RCC 7860 (cell line): ENCODE measurements around the gene CCDC88C.

Experiments used
- DNase-seq: peaks from one replicate; pipeline ENCODE4 v3.0.0-alpha.2; 2015; ENCODE audit warnings: low spot score
- FAIRE-seq: peaks from 2 replicates; lab custom pipeline; 2012; peaks lifted over from hg19 to GRCh38; lab: Jason Lieb, UNC

The CCDC88C gene

DNA sequence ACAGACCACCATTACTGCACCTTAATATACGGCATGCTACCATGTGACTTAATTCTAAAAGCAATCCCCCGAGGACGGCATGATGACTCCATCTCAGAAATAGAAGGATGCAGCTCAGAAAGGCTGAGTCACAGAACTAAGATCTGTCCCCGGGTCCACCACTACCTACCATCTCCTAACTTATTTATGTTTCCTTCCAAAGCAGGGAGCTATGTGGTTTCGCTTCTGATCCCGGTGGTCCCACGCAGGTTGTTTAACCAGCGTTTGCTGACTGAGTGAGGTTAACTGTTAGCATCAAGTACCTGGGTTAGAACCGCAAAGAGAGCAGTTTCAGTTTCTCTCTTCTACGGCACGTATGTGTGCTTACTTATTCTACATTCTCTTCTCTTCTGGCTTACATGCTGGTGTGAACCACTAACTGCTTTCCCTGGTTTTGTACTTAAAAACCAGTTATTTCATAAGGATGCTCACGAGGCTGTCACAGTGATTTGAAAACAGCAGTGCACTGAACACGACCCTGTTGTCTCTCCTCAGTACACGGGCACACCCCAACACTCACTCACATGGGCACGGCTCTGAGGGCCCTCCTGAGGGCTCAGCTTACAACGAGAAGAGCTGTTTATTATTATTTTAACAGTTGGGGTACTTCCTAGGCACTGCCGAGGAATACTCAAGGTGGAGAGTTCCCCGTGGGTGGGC is 66.7 kb downstream of the CCDC88C start:
- DNase-seq (no peak), FAIRE-seq (no peak)

DNA sequence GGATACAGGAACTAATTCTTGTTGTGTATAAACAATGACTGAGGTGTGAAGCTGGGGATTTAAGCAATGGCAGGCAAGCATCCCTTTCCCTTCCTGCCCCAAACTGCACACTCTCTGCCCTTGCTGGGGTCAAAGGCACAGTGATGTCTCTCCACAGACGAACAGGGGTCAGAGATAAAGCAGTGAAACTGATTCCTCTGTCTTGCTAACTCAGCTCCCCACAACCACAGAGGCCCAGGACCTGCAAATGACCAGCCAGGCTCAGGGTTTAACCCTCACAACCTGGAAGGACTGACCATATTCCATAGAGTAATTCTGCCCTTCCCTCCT is 67.2 kb downstream of the CCDC88C start:
- FAIRE-seq (no peak), DNase-seq (no peak)

DNA sequence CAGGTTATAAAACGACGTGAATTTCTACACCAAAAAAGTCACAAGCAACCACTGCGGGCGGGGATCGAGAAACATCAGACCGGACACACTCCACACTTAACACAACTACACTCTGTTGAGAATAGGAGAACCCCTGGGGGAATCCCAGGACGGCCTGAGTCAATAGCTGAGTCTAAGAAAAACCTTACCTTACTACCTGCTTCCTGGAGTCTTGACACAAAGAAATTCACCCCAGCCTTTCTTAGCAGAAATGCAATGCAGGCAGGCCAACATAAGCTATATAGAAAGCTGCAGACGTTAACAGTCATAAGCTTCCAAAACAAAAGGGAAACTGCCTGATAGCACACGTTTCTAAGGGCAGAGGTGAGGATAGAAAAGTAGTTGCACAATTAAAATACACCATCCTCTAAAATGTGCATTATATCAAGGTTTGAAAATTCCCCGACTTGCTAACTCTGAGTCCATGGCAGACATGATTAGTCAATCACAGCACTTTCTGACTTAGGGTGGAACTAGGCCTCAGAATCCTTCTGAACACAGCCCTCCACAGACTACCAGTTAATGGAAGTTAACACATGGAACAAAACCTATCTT is 68.0 kb downstream of the CCDC88C start:
- DNase-seq (no peak), FAIRE-seq (no peak)

DNA sequence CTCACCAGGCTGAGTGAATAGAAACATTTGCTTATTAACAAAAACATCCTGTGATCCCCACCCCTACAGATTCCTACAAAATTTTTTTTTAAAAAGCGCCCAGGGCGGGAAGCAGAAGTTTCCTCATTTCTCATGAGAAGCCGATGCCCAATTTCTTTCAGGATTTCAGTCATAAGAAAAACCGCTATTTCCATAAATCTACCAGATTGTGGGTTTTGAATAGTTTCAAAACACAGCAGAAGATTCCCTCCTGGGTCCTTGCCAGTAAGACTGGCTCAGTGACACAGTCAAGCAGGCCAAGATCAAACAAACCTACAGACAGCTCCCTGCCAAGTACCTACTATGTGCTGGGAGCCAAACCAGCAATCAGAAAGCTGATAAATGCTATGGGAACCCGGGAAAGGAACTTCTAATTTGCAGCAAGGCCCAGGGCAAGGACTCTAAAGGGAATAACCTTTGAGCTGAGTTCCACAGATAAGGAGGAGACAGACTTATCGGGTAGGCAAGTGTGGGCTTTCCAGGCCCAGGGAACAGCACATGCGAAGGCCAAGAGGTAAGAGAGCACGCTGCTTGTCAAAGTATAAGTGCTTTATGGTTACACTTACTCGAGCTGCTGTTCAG is 68.7 kb downstream of the CCDC88C start:
- DNase-seq = no peak
- no peak for FAIRE-seq

DNA sequence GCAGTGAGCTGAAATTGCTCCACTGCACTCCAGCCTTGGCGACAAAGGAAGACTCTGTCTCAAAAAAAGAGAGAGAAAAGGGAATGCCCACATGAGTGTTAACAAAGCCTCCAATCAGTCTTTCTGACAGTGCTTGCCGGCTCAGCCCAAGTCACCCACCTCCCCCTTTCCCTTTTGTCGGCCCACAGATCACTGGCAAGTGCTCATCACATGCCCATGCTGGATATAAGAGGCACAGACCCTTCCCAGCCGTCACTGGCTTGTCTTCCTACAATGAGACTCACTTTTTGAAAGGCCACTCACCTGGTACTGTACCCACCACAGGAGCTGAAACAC is 70.8 kb downstream of the CCDC88C start:
- DNase-seq (no peak), FAIRE-seq (no peak)

DNA sequence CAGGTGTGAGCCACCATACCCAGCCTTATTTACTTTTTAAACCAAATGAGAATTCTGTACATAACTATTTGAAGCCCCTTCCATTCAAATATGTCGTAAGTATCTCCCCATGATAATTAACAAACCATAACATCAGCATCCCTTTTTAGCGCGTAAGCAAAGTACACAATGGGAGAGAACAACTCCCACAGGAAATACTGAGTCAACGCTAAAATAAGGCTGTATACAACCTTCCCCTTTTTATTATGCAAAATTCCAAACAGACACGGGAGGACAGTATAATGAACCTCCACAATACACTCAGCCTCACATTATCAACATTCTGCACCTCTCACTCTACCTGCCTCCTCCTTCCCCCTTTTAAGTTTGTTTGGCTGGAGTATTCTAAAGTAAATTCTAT is 73.5 kb downstream of the CCDC88C start:
- no peak for FAIRE-seq
- no peak for DNase-seq

DNA sequence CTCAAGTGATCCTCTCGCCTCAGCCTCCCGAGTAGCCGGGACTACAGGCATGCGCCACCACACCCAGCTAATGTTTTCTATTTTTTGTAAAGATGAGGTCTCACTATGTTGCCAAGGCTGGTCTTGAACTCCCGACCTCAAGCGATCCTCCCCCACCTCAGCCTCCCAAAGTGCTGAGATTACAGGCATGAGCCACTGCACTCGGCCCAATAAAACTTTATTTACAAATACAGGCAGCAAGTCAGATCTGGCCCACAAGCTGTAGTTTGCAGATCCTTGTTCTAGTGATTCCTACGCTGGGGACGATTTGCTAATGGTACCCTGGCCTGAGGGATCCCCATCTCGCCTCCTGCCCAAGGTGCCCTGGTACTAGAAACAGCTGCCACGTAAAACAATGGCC is 74.6 kb downstream of the CCDC88C start:
- no peak for FAIRE-seq
- no peak for DNase-seq

DNA sequence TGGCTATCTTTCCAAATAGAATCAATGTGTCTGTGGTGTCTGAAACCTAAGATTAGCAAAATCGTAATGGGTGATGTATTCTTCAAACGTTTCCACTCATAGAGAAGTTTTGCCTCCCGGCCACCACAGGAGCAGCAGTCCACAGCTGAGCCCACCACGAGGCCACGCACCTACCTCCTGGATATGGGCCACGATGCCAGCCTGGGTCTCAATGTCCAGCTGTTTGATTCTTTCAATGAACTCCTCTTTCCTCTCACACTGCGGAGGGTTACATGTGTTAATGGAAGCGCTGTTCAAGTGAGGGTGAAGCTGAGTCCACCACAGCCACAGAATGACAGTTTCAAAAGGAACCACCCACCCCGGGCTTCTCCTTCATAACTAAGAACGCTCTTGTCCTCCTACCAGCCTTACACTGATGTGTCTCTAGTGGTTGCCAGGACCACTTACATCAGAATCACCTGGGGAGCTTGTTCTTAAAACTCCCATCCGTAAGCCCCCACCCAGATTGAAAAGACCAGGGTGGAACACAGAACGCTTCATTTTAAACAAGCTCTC is 75.3 kb downstream of the CCDC88C start:
- FAIRE-seq (no peak), DNase-seq (no peak)

DNA sequence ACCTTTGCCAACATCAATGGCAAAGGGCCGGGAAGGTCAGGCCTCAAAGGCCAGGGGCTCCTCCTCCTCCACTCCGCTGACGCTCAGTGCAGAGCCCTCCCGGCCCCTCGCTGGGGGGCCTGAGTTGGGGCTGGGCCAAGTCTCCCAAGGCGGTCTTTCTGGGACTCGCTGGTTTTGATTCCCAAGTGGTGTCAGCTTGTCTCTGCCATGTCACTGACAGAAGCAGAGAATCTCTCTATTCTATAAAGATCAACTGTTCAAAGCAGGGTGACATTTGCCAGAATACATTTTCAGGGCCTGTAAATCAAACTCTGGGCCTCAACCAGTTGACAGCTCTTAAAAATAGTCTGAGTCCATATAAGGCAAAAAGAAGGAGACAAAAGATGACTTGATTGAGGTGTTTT is 75.9 kb downstream of the CCDC88C start:
- DNase-seq (no peak), FAIRE-seq (no peak)

DNA sequence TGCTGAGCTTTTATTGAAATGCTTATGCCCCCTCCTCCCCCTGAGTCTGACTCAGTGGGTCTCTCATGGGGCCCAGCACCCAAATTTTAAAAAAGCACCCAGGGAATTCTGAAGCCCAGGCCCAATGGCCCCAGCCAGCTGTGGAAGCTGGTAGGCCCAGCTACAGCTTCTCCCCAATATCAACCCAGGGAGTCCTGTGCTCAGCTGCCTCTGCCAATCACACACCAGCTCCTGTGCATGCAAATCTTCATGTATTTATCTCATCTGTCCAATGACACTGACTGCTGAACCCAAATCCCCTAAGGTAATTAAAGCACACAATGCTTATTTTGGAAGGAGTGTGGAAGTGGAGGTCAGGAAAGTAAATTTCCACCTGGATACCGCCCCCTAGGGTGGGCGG is 76.3 kb downstream of the CCDC88C start:
- DNase-seq (no peak), FAIRE-seq (no peak)

DNA sequence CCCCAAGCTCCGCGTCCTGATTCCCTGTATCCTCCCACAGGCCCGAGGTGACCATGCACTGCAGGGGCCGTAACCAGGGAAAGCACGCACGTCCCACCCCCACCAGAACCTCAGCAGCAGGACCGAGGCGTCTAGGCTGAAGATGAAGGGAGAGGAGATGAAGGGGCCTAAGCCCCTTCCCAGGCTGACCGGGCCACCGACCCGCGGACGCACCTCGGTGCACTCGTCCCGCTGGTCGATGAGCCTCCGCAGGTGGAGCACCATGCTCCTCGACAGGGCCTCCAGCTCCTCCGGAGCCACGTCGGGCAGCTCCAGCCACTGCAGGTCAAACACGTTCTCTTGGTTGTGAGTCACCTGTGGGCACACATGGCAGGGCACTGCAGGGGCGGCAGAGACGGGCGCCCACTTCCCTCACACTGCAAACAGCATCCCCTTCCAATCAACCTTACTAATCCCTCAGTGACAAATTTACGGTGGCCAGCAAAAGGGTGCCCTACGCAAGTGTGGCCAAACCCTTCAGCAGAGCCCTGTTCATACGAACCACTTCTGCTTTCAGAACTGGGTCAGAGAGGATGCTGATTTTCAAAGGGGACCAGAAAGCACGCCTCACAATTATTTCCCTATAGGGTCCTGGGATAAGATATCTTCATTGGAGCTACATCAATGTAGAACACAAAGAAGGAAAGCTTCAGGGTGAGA is 77.8 kb downstream of the CCDC88C start:
- FAIRE-seq = no peak

DNA sequence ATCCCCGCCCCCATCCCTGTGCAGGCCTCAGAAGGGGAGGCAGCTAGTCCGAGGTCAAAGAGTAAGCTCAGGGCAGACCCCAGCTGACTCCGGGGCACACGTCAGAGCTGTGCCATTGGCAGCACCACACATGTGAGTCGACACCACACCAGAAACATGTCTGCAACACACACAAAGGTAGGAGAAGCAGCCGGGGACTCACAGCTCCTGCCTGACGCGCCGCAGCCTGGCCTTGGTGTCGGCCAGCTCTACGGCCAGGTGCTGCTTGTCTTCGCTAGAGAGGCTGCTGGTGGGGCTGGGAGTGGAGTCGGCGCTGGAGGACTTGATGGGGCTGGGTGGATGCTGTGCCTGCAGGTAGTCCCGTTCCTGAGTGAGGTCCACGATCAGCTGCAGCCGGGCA is 78.5 kb downstream of the CCDC88C start:
- DNase-seq (no peak), FAIRE-seq (no peak)

More for the DNA sequence above, 77.8 kb downstream of the CCDC88C start:
- no peak for DNase-seq

DNA sequence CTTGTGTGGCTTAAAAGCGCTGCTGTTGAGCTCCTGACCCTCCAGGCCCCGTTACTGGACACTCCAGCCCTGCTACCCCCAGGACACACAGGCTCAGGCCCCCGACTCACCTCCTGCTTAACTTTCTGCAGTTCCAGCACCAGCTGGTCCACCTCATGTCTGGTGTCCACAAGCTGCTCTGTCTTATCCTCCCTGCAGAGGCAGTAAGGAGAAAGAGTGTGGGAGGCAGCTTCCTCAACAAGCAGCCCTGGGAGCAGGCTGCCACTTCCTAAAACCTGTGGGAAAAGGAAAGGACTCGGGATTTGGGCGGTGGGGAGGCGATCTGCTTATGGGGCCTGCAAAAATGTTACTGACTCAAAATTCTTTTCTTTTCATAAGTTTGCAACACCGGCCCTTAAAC is 79.2 kb downstream of the CCDC88C start:
- DNase-seq (no peak), FAIRE-seq (no peak)

DNA sequence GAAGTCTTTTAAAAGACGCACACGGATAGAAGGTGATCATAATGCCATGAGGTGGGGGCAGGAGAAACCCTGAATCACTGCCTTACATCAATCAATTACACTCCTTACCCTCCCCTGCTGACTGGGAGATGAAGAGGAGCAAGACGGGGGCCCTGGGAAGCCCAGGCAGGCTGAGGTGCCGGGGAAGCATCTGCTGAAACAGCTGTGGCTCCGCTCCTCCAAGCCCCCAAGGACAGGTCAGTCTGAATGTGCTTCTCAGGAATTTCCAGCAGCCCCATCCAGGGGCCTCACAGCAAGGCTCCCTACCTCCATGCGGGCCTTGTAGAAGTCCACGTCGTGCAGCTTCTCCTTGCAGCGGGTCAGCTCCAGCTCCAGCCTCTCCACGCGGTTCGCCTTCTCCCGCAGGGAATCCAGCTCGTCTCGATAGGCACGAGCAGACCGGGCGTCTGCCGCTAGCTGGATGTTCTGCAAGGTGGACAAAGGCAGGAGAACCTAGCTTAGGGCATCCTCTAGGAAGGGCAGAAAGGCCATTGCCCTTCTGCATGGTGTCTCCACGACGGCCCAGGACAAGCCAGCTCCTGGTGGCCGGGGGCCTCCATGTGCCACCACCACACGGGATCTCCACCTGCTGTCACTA is 79.8 kb downstream of the CCDC88C start:
- DNase-seq (no peak), FAIRE-seq (no peak)

DNA sequence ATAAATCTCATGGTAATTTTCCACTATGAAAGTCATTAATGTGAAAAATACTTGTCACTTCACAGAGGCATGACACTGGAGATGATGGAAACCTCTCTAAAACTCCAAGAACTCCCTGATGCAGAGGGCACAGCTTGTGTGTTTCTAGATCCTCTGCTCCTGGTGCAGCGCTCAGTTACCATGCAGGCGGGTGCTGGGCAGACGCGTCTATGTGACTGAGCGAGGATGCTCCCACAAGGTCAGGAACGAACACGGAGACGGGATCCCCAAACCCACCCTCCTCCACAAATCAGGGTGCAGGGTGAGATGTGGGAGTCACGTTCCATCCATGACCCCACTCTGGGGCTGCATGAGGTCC is 81.5 kb downstream of the CCDC88C start:
- DNase-seq = no peak
- no peak for FAIRE-seq

DNA sequence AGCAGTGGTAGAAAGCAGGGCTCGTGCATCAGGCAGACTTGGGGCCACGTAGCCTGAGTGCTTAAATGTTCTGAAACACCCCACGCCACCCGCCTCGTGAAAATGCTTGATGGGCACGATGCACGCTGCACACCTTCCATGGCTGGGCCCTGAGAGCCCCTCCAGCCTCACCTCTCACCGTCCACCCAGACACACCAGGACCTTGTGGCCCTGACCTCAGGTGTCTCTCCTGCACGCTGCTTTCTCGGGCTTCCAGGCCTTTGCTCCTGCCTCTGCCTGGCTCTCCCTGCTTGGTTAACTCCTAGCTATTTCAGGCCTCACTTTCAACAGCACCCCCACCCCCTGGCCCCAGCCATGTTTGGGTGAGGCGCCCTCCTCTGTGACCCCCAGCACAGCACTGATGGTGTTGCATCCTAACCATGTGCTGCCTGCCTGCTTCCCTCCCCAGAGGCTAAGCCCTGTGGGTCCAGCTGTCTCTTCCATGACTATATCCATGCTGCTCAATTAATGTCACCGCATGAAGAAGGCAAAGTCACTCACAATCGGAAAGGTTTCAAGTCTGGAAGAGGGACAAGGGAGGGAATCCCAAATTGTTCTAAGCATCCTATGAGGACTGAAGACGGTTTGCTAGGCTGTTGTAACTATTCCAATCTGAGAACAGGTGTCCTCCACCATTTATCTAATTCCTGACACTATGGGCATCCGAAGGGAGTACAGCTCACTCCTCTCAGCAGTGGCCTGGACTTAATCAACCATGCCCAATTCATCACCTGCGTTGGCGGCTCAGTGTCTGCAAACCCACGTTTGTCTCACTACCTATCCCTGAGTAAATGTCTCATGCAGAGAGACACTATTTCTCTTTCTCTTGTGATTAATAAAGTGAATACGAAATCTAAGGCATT is 82.2 kb downstream of the CCDC88C start:
- FAIRE-seq (no peak), DNase-seq (no peak)

DNA sequence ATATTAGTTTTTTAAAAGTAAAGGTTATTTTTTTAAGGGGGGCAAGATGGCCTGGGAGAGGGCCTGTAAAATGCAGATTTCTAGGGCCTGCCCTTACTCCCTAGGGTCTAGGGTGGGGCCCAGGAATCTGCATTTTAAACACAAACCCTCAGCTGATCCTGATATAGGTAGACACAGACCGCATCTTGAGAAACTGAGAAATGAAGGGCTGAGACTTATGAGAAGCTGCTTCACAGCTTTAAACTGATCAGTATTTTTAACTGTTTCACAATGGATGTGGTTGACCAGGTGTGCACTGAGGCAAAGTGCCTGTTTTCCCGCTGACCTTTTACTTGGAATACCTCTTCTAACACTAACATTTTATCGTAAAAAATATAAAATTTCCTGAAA is 84.0 kb downstream of the CCDC88C start:
- DNase-seq (no peak), FAIRE-seq (no peak)

DNA sequence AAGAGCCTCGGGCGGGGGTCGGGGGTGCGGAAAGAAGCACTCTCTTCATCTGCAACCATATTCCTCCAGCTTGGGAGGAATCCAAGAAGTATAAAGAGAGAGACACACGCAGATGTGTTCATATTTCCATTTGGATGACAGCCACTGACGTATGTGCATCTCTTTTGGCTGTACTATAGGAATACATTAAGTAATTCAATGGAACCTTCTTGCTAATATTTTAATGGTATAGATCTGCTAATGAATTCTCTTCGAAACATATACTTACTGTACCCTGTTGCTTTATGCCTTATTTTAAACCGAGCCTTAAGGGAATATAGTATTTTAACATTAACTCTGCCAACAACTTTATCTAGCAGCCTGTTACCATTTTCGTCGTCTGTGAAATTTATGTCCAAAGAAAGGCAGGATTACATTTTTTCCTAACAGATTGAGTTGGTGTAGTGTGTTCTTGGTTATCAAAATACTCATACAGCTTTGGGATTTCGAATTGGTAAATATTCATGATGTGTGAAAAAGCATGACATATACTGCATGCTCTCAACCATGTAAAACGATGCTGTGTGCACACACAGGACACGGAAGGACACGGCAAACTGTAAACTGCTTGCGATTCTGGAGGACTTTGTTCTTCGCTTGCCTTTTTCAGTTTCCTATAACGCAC is 84.5 kb downstream of the CCDC88C start:
- DNase-seq (no peak), FAIRE-seq (no peak)

DNA sequence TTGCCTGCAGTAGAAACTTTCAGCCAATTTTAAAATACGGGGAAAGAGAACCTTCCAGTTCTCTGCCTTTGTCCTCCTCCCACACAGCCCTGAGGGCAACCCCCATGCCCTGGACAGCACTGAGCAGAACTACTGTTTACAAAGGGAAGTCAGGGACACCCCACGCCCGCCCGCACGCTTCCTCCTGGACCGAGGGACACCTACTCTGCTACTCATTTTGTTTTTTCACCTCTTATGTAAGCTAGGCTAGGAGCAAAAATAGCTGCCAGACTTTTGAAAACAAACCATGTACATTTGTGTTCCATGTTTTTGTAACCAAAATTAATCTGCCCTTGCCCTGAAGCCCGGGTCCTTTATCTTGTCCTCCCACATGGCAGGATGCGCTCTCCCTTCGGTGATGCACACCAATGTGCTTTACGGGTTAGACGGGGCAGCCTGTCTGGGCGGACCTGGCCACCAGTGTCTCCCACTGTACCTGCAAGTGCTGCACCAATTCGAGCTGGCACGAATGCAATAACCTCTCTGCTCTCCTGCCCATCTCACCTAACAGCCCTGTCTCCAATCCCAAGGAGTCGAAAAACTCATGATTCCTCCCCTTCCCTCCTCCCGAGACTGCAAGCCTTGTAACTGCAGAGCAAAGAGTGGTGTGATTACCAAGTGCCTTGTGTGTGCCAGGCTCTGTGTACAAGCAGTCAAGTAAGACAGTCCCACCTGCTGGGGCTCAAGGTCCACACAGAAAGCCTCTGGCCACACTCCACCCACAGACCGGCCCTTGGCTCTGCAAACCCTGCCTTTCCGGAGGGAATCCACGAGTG is 85.2 kb downstream of the CCDC88C start:
- DNase-seq (no peak), FAIRE-seq (no peak)
